SU-DHL-6 (cell line): ENCODE data around the gene PPARGC1A.

Experiments used
- CTCF ChIP-seq: fragments of 200-600 bp; sonication (generic); IDR thresholded peaks from one replicate; pipeline ENCODE4 v1.5.1; 2017; ENCODE audit warnings: antibody characterized with exemption, mild to moderate bottlenecking, low read length, moderate library complexity; ENCODE audit not compliant: insufficient read depth, poor library complexity, severe bottlenecking
- EZH2phosphoT487 ChIP-seq: fragments of 200-600 bp; sonication (generic), shearing (Covaris generic); conservative IDR thresholded peaks from 2 replicates; pipeline ENCODE4 v1.6.1; 2018; ENCODE audit warnings: mild to moderate bottlenecking, antibody characterized with exemption, low read length, moderate library complexity, mixed read lengths

DNA sequence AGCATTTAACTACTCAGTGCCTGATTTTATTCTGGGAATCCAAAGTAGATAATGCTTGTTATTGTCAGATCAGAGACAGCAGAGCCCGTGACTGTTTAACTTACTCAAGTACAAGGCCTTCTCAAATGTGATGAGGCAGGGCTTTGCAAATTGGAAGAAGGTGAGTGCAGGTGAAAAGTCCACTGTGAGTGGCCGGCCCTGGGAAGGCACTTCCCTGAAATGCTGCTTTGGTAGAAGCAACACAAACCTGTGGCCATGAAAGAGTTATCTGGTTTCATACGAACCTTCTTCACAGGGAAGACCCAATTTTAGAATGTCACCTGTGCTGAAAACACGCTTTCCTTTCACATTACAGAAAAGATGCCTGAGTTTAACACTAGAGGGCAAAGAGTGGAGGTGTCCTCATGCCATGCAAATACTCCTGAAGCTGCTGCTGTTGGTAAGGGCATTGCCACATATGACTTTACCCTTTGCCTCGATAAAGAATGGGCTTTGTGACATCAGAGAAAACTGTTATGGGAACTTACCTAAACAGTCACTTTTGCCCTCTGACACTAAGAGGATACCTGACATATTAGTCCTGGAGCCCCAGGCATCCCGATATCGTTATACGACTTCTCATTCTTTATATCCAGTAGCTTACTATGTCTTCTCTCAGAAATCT is 8.0 kb downstream of the PPARGC1A start:
- TF ChIP-seq CTCF (no peak), EZH2phosphoT487 (no peak)
